ENCODE results near the gene TENM3.
A peak's percentile ranks its signal among the peaks of the same experiment; 100 is the strongest.

Gene TENM3

GRCh38 chr4:182427554-182427953 is 184.4 kb downstream of the TENM3 start:
- Histone ChIP-seq H3K9me3 (ENCODE audit: control insufficient read depth in 1 of 2, low read length in 2 of 2) (no peaks in the 10 kb centered on the region), H3K27ac (ENCODE audit: low read depth, low read length) (no peak overlapping the region), H3K9ac (ENCODE audit: low read depth in 1 of 2, low read length in 2 of 2) (no peak overlapping the region), H3K4me1 (ENCODE audit: control insufficient read depth in 1 of 2, insufficient read depth in 2 of 2, low read length in 2 of 2) (no peaks in the 10 kb centered on the region), H3K4me3 (ENCODE audit: low read depth in 1 of 2, low read length in 2 of 2) (no peak overlapping the region), H3K27me3 (ENCODE audit: control insufficient read depth in 1 of 2, insufficient read depth in 2 of 2, low read length in 2 of 2) (no peaks in the 10 kb centered on the region), H3K36me3 (ENCODE audit: control insufficient read depth in 1 of 2, insufficient read depth in 2 of 2, low read length in 2 of 2) (no peaks in the 10 kb centered on the region)

GRCh38 chr4:182429896-182430295 is 186.7 kb downstream of the TENM3 start:
- Histone ChIP-seq H3K27me3 (ENCODE audit: control insufficient read depth in 1 of 2, insufficient read depth in 2 of 2, low read length in 2 of 2) (no peaks in the 10 kb centered on the region), H3K9ac (ENCODE audit: low read depth in 1 of 2, low read length in 2 of 2) (no peak overlapping the region), H3K27ac (ENCODE audit: low read depth, low read length) (no peak overlapping the region), H3K9me3 (ENCODE audit: control insufficient read depth in 1 of 2, low read length in 2 of 2) (no peaks in the 10 kb centered on the region), H3K36me3 (ENCODE audit: control insufficient read depth in 1 of 2, insufficient read depth in 2 of 2, low read length in 2 of 2) (no peaks in the 10 kb centered on the region), H3K4me1 (ENCODE audit: control insufficient read depth in 1 of 2, insufficient read depth in 2 of 2, low read length in 2 of 2) (no peaks in the 10 kb centered on the region), H3K4me3 (ENCODE audit: low read depth in 1 of 2, low read length in 2 of 2) (no peak overlapping the region)

GRCh38 chr4:182432819-182433218 is 189.6 kb downstream of the TENM3 start:
- Histone ChIP-seq H3K4me3 (ENCODE audit: low read depth in 1 of 2, low read length in 2 of 2) (no peak overlapping the region), H3K4me1 (ENCODE audit: control insufficient read depth in 1 of 2, insufficient read depth in 2 of 2, low read length in 2 of 2) (no peaks in the 10 kb centered on the region), H3K9ac (ENCODE audit: low read depth in 1 of 2, low read length in 2 of 2) (no peak overlapping the region), H3K27me3 (ENCODE audit: control insufficient read depth in 1 of 2, insufficient read depth in 2 of 2, low read length in 2 of 2) (no peaks in the 10 kb centered on the region), H3K36me3 (ENCODE audit: control insufficient read depth in 1 of 2, insufficient read depth in 2 of 2, low read length in 2 of 2) (no peaks in the 10 kb centered on the region), H3K27ac (ENCODE audit: low read depth, low read length) (no peak overlapping the region), H3K9me3 (ENCODE audit: control insufficient read depth in 1 of 2, low read length in 2 of 2) (no peaks in the 10 kb centered on the region)

- Histone ChIP-seq H3K9ac (ENCODE audit: low read depth in 1 of 2, low read length in 2 of 2) (no peak overlapping the region), H3K4me3 (ENCODE audit: low read depth in 1 of 2, low read length in 2 of 2) (no peak overlapping the region), H3K36me3 (ENCODE audit: control insufficient read depth in 1 of 2, insufficient read depth in 2 of 2, low read length in 2 of 2) (no peaks in the 10 kb centered on the region), H3K9me3 (ENCODE audit: control insufficient read depth in 1 of 2, low read length in 2 of 2) (no peaks in the 10 kb centered on the region), H3K27ac (ENCODE audit: low read depth, low read length) (no peak overlapping the region), H3K4me1 (ENCODE audit: control insufficient read depth in 1 of 2, insufficient read depth in 2 of 2, low read length in 2 of 2) (no peaks in the 10 kb centered on the region), H3K27me3 (ENCODE audit: control insufficient read depth in 1 of 2, insufficient read depth in 2 of 2, low read length in 2 of 2) (no peaks in the 10 kb centered on the region)
Measured at GRCh38 chr4:182434720-182435119, 191.5 kb downstream of the TENM3 start.

- Histone ChIP-seq H3K27ac (ENCODE audit: low read depth, low read length) (no peak overlapping the region), H3K36me3 (ENCODE audit: control insufficient read depth in 1 of 2, insufficient read depth in 2 of 2, low read length in 2 of 2) (no peaks in the 10 kb centered on the region), H3K9me3 (ENCODE audit: control insufficient read depth in 1 of 2, low read length in 2 of 2) (no peaks in the 10 kb centered on the region), H3K27me3 (ENCODE audit: control insufficient read depth in 1 of 2, insufficient read depth in 2 of 2, low read length in 2 of 2) (no peaks in the 10 kb centered on the region), H3K4me3 (ENCODE audit: low read depth in 1 of 2, low read length in 2 of 2) (no peak overlapping the region), H3K9ac (ENCODE audit: low read depth in 1 of 2, low read length in 2 of 2) (no peak overlapping the region), H3K4me1 (ENCODE audit: control insufficient read depth in 1 of 2, insufficient read depth in 2 of 2, low read length in 2 of 2) (no peaks in the 10 kb centered on the region)
Measured at GRCh38 chr4:182435401-182435800, 192.2 kb downstream of the TENM3 start.

- H3K27me3 ChIP-seq (ENCODE audit: control insufficient read depth in 1 of 2, insufficient read depth in 2 of 2, low read length in 2 of 2), result peaks cover 3 to 12% of the 10 kb centered on the region in 2 donors
- no peak overlapping the region for H3K4me3 ChIP-seq (ENCODE audit: low read depth in 1 of 2, low read length in 2 of 2)
- no peak overlapping the region for H3K27ac ChIP-seq (ENCODE audit: low read depth, low read length)
- H3K36me3 ChIP-seq (ENCODE audit: control insufficient read depth in 1 of 2, insufficient read depth in 2 of 2, low read length in 2 of 2), result no peaks in the 10 kb centered on the region
- H3K4me1 ChIP-seq (ENCODE audit: control insufficient read depth in 1 of 2, insufficient read depth in 2 of 2, low read length in 2 of 2), result no peaks in the 10 kb centered on the region
- H3K9me3 ChIP-seq (ENCODE audit: control insufficient read depth in 1 of 2, low read length in 2 of 2), result no peaks in the 10 kb centered on the region
- H3K9ac ChIP-seq (ENCODE audit: low read depth in 1 of 2, low read length in 2 of 2), result no peak overlapping the region
Measured at GRCh38 chr4:182443070-182443469, 199.9 kb downstream of the TENM3 start.

GRCh38 chr4:182447767-182448280 is 204.6 kb downstream of the TENM3 start:
- no peak overlapping the region for H3K27ac ChIP-seq (ENCODE audit: low read depth, low read length)
- H3K9ac ChIP-seq (ENCODE audit: low read depth in 1 of 2, low read length in 2 of 2), result no peak overlapping the region
- peaks cover 19 to 41% of the 10 kb centered on the region in 2 donors for H3K27me3 ChIP-seq (ENCODE audit: control insufficient read depth in 1 of 2, insufficient read depth in 2 of 2, low read length in 2 of 2)

GRCh38 chr4:182448281-182449151 is 205.3 kb downstream of the TENM3 start:
- Histone ChIP-seq H3K9ac (ENCODE audit: low read depth in 1 of 2, low read length in 2 of 2) (no peak overlapping the region), H3K9me3 (ENCODE audit: control insufficient read depth in 1 of 2, low read length in 2 of 2) (no peaks in the 10 kb centered on the region), H3K27me3 (ENCODE audit: control insufficient read depth in 1 of 2, insufficient read depth in 2 of 2, low read length in 2 of 2) (peaks cover 19 to 41% of the 10 kb centered on the region in 2 donors), H3K36me3 (ENCODE audit: control insufficient read depth in 1 of 2, insufficient read depth in 2 of 2, low read length in 2 of 2) (no peaks in the 10 kb centered on the region), H3K27ac (ENCODE audit: low read depth, low read length) (no peak overlapping the region), H3K4me3 (ENCODE audit: low read depth in 1 of 2, low read length in 2 of 2) (peak overlapping the region; percentile 50 to 56), H3K4me1 (ENCODE audit: control insufficient read depth in 1 of 2, insufficient read depth in 2 of 2, low read length in 2 of 2) (peaks cover 7% of the 10 kb centered on the region in 2 donors)

More at GRCh38 chr4:182447767-182448280, 204.6 kb downstream of the TENM3 start:
- Histone ChIP-seq H3K36me3 (ENCODE audit: control insufficient read depth in 1 of 2, insufficient read depth in 2 of 2, low read length in 2 of 2) (no peaks in the 10 kb centered on the region), H3K9me3 (ENCODE audit: control insufficient read depth in 1 of 2, low read length in 2 of 2) (no peaks in the 10 kb centered on the region), H3K4me3 (ENCODE audit: low read depth in 1 of 2, low read length in 2 of 2) (peak overlapping the region; percentile 50 to 56), H3K4me1 (ENCODE audit: control insufficient read depth in 1 of 2, insufficient read depth in 2 of 2, low read length in 2 of 2) (peaks cover 7% of the 10 kb centered on the region in 2 donors)

GRCh38 chr4:182449186-182449929 is 206.2 kb downstream of the TENM3 start:
- Histone ChIP-seq H3K27ac (ENCODE audit: low read depth, low read length) (no peak overlapping the region), H3K9ac (ENCODE audit: low read depth in 1 of 2, low read length in 2 of 2) (no peak overlapping the region), H3K9me3 (ENCODE audit: control insufficient read depth in 1 of 2, low read length in 2 of 2) (no peaks in the 10 kb centered on the region), H3K27me3 (ENCODE audit: control insufficient read depth in 1 of 2, insufficient read depth in 2 of 2, low read length in 2 of 2) (peaks cover 19 to 41% of the 10 kb centered on the region in 2 donors), H3K4me3 (ENCODE audit: low read depth in 1 of 2, low read length in 2 of 2) (peak overlapping the region; percentile 44 to 62), H3K4me1 (ENCODE audit: control insufficient read depth in 1 of 2, insufficient read depth in 2 of 2, low read length in 2 of 2) (peaks cover 7% of the 10 kb centered on the region in 2 donors), H3K36me3 (ENCODE audit: control insufficient read depth in 1 of 2, insufficient read depth in 2 of 2, low read length in 2 of 2) (no peaks in the 10 kb centered on the region)

- Histone ChIP-seq H3K4me3 (ENCODE audit: low read depth in 1 of 2, low read length in 2 of 2) (peak overlapping the region in 1 of 2 donors; percentile 44), H3K4me1 (ENCODE audit: control insufficient read depth in 1 of 2, insufficient read depth in 2 of 2, low read length in 2 of 2) (peaks cover 7% of the 10 kb centered on the region in 2 donors), H3K36me3 (ENCODE audit: control insufficient read depth in 1 of 2, insufficient read depth in 2 of 2, low read length in 2 of 2) (no peaks in the 10 kb centered on the region), H3K27me3 (ENCODE audit: control insufficient read depth in 1 of 2, insufficient read depth in 2 of 2, low read length in 2 of 2) (peaks cover 19 to 41% of the 10 kb centered on the region in 2 donors), H3K27ac (ENCODE audit: low read depth, low read length) (no peak overlapping the region), H3K9me3 (ENCODE audit: control insufficient read depth in 1 of 2, low read length in 2 of 2) (no peaks in the 10 kb centered on the region), H3K9ac (ENCODE audit: low read depth in 1 of 2, low read length in 2 of 2) (no peak overlapping the region)
Measured at GRCh38 chr4:182449930-182450439, 206.8 kb downstream of the TENM3 start.
